ENCODE data around the gene VN1R4. TPM values are rescaled to one million over a fixed set of nuclear protein-coding genes. Genes with fewer than 3 reads are reported as not detected.
"Not testable (repeated sequence)": the region's sequence is repeated elsewhere in the genome, so short reads cannot be mapped to it uniquely, and the experiment has no call there.

Gene VN1R4
- not detected in 2 replicates for total RNA-seq (2014; rRNA removed; shearing (Covaris generic))

DNA sequence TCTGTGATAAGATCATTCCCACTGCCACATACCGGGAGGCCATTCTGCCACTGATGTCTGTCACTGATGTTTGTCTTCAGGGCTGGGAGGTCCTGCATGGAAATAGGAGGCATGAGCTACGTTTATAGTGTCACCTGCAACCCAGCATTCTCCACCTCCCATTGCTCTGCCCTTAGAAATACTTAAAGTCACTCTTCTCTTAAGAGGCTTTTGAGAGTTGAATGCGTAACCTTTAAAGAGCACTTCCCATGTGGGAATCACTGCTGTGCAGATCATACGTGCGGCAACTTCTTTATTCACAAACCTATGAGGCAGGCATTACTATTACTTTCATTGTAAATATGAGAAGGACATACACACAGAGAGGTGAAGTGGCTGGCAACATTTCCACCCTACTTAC, at the start of gene VN1R4:
TSS of gene VN1R4 (minus strand) at position 101 of the 400 bp plus-strand sequence. CDS start at position 43, 58 bp downstream.
- in situ Hi-C loops (cut with HindIII; ENCODE audit: low sequenced_read_pairs); DNase-seq (ENCODE audit: low spot score): not testable (repeated sequence)

GRCh38 chr19:53311897-53312296, 44.4 kb upstream of the VN1R4 start:
- in situ Hi-C loops (cut with HindIII; ENCODE audit: low sequenced_read_pairs): no loop called here

DNA sequence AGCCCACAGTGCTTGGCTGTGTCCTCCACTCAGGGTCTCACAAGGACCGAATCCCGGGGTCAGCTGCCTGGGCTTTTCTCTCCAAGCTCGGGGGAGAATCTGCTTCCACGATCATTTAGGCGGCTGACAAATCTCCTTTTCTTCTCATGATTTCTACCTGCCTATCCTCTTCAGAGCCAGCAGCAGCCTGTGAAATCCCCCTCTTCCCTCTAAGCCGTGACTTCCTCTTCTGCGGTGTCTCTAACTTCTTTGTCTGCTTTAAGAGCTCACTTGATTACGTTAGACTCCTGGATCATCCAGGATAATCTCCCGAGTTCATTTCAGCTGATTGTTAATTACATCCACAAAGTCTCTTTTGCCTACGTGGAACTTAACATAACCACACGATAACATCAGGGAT, 43.5 kb upstream of the VN1R4 start:
- DNase-seq (ENCODE audit: low spot score): no peak
- in situ Hi-C loops (cut with HindIII; ENCODE audit: low sequenced_read_pairs): no loop called here

More at GRCh38 chr19:53311897-53312296, 44.4 kb upstream of the VN1R4 start:
- no peak for DNase-seq (ENCODE audit: low spot score)

GRCh38 chr19:53308339-53308811, 40.9 kb upstream of the VN1R4 start:
- no peak for DNase-seq (ENCODE audit: low spot score)
- in situ Hi-C loops (cut with HindIII; ENCODE audit: low sequenced_read_pairs): no loop called here

GRCh38 chr19:53301341-53301740, 33.8 kb upstream of the VN1R4 start:
- DNase-seq (ENCODE audit: low spot score); in situ Hi-C loops (cut with HindIII; ENCODE audit: low sequenced_read_pairs): not testable (repeated sequence)

DNA sequence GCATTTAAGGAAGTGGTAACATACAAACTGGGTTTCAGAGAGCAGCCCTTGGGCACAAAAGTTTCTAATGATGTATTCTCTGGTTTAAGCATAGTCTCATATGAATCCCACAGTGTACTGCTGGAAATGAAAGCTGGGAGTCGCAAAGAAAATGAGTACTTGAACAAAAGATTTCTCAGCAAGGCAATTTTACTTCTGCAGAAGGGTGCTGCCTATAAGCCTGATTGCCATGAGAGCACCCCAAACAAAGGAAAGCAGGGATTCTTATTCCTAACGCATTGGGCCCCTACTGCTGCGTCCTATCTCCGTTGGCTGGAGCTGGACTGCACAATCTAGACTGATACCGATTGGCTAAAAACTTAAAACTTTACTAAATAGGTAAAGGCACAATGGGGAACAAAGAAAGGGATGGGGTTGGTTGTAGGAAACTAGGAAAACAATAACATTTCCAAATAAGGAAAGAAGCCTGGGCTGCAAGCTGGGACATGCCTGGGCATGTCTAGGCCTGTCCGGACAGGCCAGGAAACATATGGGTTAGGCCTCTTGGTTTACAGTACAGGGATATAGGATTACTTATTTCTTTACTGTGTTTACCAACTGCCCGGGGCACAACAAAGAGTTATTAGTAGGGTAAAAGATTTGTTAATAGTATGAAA, 27.4 kb upstream of the VN1R4 start:
- in situ Hi-C loops (cut with HindIII; ENCODE audit: low sequenced_read_pairs): no loop called here
- no peak for DNase-seq (ENCODE audit: low spot score)

DNA sequence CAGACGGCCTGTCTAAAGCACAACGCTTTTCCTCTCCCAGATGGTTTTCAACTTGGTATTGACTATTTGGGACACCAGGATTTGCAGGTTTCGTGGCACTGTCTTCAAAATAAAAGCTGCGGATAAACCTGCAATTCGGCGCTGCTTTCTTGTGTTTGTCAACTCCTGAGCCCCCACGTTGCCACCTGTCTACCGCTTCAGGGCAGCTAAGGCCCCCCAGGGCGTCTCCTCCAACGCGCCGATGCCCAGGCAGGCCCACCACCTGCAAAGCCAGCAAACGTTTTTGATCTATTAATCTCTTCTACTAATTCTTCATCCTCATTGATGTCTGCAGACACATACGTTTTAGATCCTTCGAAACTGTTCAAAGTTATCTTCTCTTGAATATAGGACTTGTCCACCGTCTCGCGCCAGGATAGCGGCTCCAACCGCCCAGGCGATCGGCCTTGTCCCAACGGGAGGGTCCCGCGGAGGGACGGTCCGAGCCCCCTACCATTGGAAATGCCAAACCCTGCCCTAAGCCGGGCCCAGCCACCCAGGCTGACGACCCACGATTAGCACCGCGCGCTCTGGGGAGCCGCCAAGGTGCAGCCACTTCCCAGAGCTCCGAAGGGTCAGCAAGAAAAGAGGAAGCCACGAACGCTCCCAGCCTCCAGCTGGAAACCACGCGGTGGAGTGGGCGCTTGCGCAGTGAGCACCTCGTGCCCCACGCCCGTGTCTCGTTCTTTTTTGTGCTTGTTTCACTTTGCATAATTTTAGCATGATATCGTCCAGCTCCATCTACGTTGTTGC, 23.4 kb upstream of the VN1R4 start:
- in situ Hi-C loops (cut with HindIII; ENCODE audit: low sequenced_read_pairs): no loop called here
- DNase-seq (ENCODE audit: low spot score): no peak

DNA sequence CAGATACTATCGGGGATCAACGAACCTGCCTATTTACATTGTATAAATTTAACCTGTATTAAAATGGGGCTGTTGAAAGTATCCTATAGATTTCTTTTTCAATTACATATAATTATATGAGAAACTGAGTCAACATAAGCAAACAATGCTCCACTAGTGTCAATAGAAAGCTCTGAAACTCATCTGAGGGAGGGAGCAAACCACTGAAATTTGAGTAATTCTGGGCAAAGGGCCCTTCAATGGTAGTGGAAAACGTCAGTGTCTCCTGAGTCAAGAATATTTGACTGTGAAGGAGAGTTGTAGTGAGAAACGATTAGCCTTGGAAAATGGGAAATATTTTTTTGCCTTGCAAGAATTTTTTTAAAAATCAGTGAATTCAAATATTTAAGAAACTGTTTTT, 17.6 kb upstream of the VN1R4 start:
- in situ Hi-C loops (cut with HindIII; ENCODE audit: low sequenced_read_pairs): no loop called here
- no peak for DNase-seq (ENCODE audit: low spot score)

GRCh38 chr19:53281947-53282346, 14.4 kb upstream of the VN1R4 start:
- DNase-seq (ENCODE audit: low spot score); in situ Hi-C loops (cut with HindIII; ENCODE audit: low sequenced_read_pairs): not testable (repeated sequence)

DNA sequence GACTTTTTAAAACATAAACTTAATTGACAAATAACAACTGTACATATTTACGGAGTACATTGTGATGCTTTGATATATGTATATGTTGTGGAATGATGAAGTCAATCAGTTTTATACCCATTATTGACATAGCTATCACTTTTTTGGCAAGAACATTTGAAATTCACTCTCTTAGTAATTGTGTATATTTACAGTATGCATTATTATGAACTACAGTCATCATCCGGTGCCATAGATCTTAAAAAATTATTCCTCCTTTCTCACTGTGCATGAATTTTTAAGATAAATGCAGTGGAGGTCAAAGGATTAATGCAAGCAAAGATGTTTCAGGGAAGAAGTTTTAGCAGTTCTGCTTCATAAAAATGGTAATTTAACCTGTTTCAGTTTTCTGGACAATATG, 8.0 kb upstream of the VN1R4 start:
- DNase-seq (ENCODE audit: low spot score): no peak
- in situ Hi-C loops (cut with HindIII; ENCODE audit: low sequenced_read_pairs): no loop called here

GRCh38 chr19:53272044-53272443, 4.5 kb upstream of the VN1R4 start:
- in situ Hi-C loops (cut with HindIII; ENCODE audit: low sequenced_read_pairs): no loop called here
- no peak for DNase-seq (ENCODE audit: low spot score)

- in situ Hi-C loops (cut with HindIII; ENCODE audit: low sequenced_read_pairs); DNase-seq (ENCODE audit: low spot score): not testable (repeated sequence)
Measured at GRCh38 chr19:53269861-53270260, 2.3 kb upstream of the VN1R4 start.

DNA sequence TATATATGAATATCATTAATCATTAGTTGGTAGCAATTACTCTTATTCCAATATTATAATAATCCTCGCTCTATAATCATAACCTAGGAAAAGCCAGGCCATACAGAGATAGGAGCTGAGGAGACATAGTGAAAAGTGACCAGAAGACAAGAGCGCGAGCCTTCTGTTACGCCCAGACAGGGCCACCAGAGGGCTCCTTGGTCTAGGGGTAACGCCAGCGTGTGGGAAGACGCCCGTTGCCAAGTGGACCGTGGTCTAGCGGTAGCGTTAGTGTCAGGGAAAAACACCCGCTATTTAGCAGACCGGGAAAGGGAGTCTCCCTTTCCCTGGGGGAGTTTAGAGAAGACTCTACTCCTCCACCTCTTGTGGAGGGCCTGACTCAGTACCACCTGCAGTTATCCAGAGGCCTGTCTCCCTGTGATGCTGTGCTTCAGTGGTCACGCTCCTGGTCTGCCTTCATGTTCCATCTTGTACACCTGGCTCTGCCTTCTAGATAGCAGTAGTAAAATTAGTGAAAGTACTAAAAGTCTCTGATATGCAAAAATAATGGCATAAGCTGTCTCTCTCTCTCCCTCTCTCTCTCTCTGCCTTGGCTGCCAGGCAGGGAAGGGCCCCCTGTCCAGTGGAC, 9.7 kb downstream of the VN1R4 start, which contains the start of gene VN1R2:
TSS of gene VN1R2 (plus strand) at position 578 of the 628 bp plus-strand sequence. CDS start 84 bp downstream, outside the sequence.
- DNase-seq (ENCODE audit: low spot score); in situ Hi-C loops (cut with HindIII; ENCODE audit: low sequenced_read_pairs): not testable (repeated sequence)

- in situ Hi-C loops (cut with HindIII; ENCODE audit: low sequenced_read_pairs): no loop called here
- DNase-seq (ENCODE audit: low spot score): peak; percentile 93
Measured at GRCh38 chr19:53254411-53255341, 12.8 kb downstream of the VN1R4 start, which contains the start of gene ZNF677. Gene ZNF677, minus strand, starts transcription at chr19:53254873. Its CDS starts 3,323 bp downstream, at chr19:53251550.

DNA sequence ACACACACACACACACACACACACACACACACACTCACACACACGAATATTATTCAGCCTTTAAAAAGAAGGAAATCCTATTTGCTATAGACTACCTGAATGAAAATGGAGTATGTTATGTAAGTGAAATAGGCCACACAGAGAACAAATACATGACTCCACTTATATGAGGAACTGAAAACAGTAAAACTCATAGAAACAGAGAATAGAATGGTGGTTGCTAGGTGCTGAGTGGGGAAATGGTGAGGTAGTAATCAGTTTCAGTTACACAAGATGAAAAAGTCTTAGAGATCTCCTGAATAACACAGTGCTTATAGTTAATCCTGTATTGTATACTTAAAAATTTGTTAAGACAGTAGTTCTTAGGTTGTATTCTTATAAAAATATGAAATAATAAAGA, 21.0 kb downstream of the VN1R4 start:
- DNase-seq (ENCODE audit: low spot score): no peak
- in situ Hi-C loops (cut with HindIII; ENCODE audit: low sequenced_read_pairs): no loop called here

DNA sequence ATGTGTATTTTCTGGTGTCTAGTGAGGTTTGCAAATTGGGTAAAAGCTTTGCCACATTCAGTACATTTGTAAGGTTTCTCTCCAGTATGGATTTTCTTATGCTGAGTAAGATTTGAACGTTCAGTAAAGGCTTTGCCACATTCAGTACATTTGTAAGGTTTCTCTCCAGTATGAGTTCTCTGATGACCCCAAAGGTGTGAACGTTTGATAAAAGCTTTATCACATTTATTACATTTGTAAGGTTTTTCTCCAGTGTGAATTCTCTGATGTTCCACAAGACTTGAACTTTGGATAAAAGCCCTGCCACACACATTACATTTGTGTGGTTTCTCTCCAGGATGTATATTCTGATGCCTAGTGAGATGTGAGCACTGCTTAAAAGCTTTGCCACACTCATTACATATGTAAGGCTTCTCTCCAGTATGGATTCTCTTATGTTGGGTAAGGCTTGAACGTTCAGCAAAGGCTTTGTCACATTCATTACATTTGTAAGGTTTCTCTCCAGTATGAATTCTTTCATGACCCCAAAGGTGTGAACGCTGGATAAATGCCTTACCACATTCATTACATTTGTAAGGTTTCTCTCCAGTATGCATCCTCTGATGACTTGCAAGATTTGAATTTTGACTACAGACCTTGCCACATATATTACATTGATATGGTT, 30.3 kb downstream of the VN1R4 start:
- DNase-seq (ENCODE audit: low spot score): no peak
- in situ Hi-C loops (cut with HindIII; ENCODE audit: low sequenced_read_pairs): no loop called here

GRCh38 chr19:53224606-53225005, 42.9 kb downstream of the VN1R4 start:
- in situ Hi-C loops (cut with HindIII; ENCODE audit: low sequenced_read_pairs): no loop called here

DNA sequence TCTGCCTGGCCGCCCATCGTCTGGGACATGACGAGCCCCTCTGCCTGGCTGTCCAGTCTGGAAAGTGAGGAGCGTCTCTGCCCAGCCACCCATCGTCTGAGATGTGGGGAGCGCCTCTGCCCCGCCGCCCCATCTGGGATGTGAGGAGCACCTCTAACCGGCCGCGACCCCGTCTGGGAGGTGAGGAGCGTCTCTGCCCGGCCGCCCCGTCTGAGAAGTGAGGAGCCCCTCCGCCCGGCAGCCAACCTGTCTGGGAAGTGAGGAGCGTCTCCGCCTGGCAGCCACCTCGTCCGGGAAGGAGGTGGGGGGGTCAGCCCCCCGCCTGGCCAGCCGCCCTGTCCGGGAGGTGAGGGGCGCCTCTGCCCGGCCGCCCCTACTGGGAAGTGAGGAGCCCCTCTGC, 44.8 kb downstream of the VN1R4 start:
- DNase-seq (ENCODE audit: low spot score); in situ Hi-C loops (cut with HindIII; ENCODE audit: low sequenced_read_pairs): not testable (repeated sequence)

More at GRCh38 chr19:53224606-53225005, 42.9 kb downstream of the VN1R4 start:
- DNase-seq (ENCODE audit: low spot score): no peak

Data from G401 (cell line).